GM21515 (cell line): Measurements from ENCODE around the gene SLC8A2.
"Not testable (repeated sequence)": the region's sequence is repeated elsewhere in the genome, so short reads cannot be mapped to it uniquely, and the experiment has no call there.

Experiments used
- ATAC-seq: cut with Tn5 transposase; IDR thresholded peaks from one replicate; pipeline ENCODE4 v1.9.1; 2021; ENCODE audit not compliant: unreplicated experiment

Gene SLC8A2

DNA sequence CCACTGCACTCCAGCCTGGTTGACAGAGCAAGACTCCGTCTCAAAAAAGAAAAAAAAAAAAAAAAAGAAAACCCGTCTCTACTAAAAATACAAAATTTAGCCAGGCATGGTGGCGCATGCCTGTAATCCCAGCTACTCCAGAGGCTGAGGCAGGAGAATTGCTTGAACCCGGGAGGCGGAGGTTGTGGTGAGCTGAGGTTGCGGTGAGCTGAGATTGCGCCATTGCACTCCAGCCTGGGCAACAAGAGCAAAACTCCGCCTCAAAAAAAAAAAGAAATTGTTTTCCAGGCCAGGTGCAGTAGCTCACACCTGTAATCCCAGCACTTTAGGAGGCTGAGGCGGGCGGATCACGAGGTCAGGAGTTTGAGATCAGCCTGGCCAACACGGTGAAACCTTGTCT is 85.1 kb downstream of the SLC8A2 start:
- not testable (repeated sequence) for ATAC-seq

DNA sequence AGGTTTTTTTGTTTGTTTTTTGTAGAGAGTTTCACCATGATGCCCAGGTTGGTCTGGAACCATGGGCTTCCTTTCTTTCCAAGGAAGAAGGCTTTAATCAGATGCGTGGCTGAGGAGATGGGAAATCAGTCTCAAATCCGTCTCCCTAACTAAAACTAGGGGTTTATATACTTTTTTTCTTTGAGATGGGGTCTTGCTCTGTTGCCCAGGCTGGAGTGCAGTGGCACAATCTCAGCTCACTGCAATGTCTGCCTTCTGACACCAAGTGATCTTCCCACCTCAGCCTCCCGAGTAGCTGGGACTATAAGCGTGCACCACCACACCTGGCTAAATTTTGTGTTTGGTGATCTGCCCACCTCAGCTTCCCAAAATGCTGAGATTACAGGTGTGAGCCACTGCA is 87.2 kb downstream of the SLC8A2 start:
- not testable (repeated sequence) for ATAC-seq

DNA sequence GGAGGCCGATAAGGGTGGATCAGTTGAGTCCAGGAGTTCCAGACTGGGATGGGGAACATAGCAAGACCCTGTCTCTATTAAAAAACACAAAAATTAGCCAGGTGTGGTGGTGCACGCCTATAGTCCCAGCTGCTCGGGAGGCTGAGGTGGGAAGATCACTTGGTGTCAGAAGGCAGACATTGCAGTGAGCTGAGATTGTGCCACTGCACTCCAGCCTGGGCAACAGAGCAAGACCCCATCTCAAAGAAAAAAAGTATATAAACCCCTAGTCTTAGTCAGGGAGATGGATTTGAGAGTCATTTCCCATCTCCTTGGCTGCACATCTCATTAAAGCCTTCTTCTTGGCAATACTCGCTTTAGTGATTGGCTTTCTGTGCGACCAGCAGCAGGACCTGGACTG is 87.8 kb downstream of the SLC8A2 start:
- not testable (repeated sequence) for ATAC-seq

DNA sequence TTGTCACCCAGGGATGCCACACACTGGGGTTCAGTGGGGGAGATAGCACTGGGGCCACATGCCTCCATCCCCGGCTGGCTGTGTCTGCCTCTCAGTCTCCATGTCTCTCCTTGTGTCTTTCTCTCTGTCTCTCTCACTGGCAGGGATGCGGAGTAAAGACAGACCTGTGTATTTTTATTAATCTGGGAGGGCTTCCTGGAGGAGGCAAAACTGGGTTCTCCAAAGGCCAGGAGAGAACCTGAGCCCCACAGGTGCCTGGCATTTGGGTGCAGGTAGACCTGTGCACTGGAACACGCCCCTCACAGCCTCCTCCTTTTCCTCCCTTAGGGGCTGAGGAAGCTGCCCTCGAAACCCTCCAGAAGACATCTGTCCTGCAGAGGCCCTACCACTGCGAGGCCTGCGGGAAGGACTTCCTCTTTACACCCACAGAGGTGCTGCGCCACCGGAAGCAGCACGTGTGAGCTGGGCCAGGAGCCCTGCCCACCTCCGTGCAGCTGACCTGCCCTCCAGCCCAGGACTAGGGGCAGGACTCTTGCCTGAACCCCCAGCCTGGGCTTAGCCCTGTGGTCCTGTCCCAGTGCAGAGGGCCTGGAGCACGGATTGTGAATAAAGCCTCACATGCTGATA is 89.9 kb downstream of the SLC8A2 start:
- no peak for ATAC-seq

DNA sequence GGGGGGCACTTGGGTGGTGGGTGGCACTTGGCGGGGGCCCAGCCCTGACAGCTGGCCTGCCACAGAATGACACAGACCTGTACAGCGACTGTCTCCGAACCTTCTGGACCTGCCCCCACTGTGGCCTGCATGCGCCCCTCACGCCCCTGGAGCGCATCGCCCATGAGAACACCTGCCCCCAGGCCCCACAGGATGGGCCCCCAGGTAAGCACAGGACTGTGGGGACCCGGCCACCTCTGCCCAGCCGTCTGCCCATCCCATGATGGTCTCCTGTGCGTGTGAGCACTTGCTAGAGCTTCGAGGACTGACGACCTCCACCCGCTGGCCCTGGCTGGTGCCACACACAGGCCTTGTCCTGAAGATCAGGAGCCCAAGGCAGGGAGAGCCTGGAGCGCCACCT is 90.6 kb downstream of the SLC8A2 start:
- ATAC-seq = no peak

DNA sequence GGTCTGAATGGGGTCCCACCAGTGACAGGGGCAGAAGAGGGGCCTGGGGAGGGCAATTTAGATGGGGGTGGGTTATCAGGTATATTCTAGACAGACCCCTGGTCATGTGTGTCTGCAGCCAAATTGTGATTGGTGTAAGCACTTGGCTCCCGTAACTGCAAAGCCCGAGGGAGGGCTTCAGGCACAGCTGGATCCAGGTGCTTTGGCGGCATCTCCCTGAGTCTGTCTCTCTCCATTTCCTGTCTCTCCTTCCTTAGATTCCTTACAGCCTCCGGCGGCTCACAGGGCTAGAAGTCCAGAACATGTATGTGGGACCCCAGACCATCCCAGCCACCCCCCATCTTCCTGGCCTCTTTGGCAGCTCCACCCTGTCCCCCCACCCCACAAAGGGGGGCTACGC is 91.1 kb downstream of the SLC8A2 start:
- ATAC-seq = no peak

DNA sequence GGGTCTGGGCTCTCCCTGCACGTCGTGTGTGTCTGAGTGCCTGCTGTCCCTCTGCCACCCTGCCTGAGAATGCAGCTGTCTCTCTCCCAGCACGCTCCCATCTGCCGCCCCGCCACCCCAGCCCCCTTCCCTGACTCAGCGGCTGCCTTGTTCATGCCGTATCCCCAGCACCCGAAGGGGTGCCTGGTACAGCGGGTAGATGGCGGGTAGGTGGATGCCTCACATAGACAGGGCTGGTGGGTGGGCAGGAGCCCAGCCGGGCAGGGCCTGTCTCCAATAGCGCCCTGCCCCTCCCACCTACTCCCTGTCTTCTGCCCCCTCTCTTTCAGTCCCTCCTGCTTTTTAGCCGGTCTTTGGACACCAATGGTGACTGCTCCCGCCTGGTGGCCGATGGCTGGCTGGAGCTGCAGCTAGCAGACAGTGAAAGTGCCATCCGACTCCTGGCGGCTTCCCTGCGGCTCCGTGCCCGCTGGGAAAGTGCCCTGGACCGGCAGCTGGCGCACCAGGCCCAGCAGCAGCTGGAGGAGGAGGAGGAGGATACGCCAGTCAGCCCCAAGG is 92.2 kb downstream of the SLC8A2 start:
- no peak for ATAC-seq

DNA sequence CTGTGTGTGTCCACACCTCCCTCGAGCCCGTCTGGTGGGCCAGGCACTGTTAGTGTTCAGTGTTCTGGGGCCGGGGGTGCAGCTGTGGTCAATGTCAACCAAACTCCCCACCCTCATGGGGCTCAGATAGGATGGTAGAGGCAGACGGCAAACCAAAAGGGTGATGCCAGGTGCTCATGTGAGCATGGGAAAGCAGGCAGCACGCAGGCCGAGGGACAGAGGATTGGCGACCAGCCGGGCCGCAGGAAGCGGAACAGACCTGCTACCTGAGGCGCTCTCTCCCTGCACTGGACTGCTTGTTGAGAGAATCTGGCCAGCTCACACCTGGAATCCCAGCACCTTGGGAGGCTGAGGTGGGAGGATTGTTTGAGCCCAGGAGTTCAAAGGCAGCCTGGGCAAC is 93.4 kb downstream of the SLC8A2 start:
- no peak for ATAC-seq
